ENCODE measurements around the gene CCR4. TPM values are rescaled to one million over a fixed set of nuclear protein-coding genes. Genes with fewer than 3 reads are reported as not detected.

The CCR4 gene
- total RNA-seq, 3 donors from 2014 or later (not counting 1 experiment from before 2014, with no cell fraction given), result 0.52 to 2.5 (median 1.4) TPM

- Mint-ChIP-seq H3K9me3 (no peaks in the 10 kb centered on the region), H3K4me3 (no peak overlapping the region), H3K27ac (no peak overlapping the region), H3K27me3 (ENCODE audit: low read depth in 2 of 2) (peaks cover 3 to 8% of the 10 kb centered on the region in 2 donors), H3K4me1 (no peaks in the 10 kb centered on the region), H3K36me3 (no peaks in the 10 kb centered on the region)
- DNase-seq (no peak), ATAC-seq (no peak)
- Histone ChIP-seq H3K4me1 (ENCODE audit: control insufficient read depth, insufficient read depth, low read length) (no peaks in the 10 kb centered on the region), H3K9me3 (ENCODE audit: control insufficient read depth, insufficient read depth, low read length) (no peaks in the 10 kb centered on the region), H3K4me3 (ENCODE audit: low read length) (no peak overlapping the region), H3K36me3 (ENCODE audit: control insufficient read depth, insufficient read depth, low read length) (no peaks in the 10 kb centered on the region), H3K27me3 (ENCODE audit: control insufficient read depth, insufficient read depth, low read length) (no peaks in the 10 kb centered on the region), H3K27ac (ENCODE audit: low read length) (no peak overlapping the region)
- WGBS (ENCODE audit: insufficient coverage), result 93% methylated on average over 14 of the region's 14 CpGs
- intact Hi-C loops (cut with micrococcal nuclease), result no loop called here
- TF ChIP-seq CTCF (IDR thresholded peaks at IDR 0.05), result no peak
These were observed 5.5 kb downstream of the CCR4 start for GRCh38 chr3:32956750-32957570.

GRCh38 chr3:32958509-32958908 is 7.1 kb downstream of the CCR4 start:
- Mint-ChIP-seq H3K4me3 (no peak overlapping the region), H3K27ac (no peak overlapping the region), H3K27me3 (ENCODE audit: low read depth in 2 of 2) (peaks cover 3 to 8% of the 10 kb centered on the region in 2 donors), H3K4me1 (no peaks in the 10 kb centered on the region), H3K9me3 (no peaks in the 10 kb centered on the region), H3K36me3 (no peaks in the 10 kb centered on the region)
- no peak for TF ChIP-seq CTCF (IDR thresholded peaks at IDR 0.05)
- intact Hi-C loops (cut with micrococcal nuclease), result no loop called here
- Histone ChIP-seq H3K27me3 (ENCODE audit: control insufficient read depth, insufficient read depth, low read length) (no peaks in the 10 kb centered on the region), H3K27ac (ENCODE audit: low read length) (no peak overlapping the region), H3K4me3 (ENCODE audit: low read length) (no peak overlapping the region), H3K4me1 (ENCODE audit: control insufficient read depth, insufficient read depth, low read length) (no peaks in the 10 kb centered on the region), H3K36me3 (ENCODE audit: control insufficient read depth, insufficient read depth, low read length) (no peaks in the 10 kb centered on the region), H3K9me3 (ENCODE audit: control insufficient read depth, insufficient read depth, low read length) (no peaks in the 10 kb centered on the region)
- no peak for DNase-seq
- WGBS (ENCODE audit: insufficient coverage), result 92% methylated on average over 3 of the region's 5 CpGs
- no peak for ATAC-seq

GRCh38 chr3:32959371-32959770 is 7.9 kb downstream of the CCR4 start:
- H3K4me3 Mint-ChIP-seq, result no peak overlapping the region
- 74% methylated on average over 3 of the region's 3 CpGs for WGBS (ENCODE audit: insufficient coverage)
- DNase-seq (no peak), ATAC-seq (no peak)
- Histone ChIP-seq H3K9me3 (ENCODE audit: control insufficient read depth, insufficient read depth, low read length) (no peaks in the 10 kb centered on the region), H3K4me1 (ENCODE audit: control insufficient read depth, insufficient read depth, low read length) (no peaks in the 10 kb centered on the region), H3K27me3 (ENCODE audit: control insufficient read depth, insufficient read depth, low read length) (no peaks in the 10 kb centered on the region), H3K4me3 (ENCODE audit: low read length) (no peak overlapping the region), H3K36me3 (ENCODE audit: control insufficient read depth, insufficient read depth, low read length) (no peaks in the 10 kb centered on the region), H3K27ac (ENCODE audit: low read length) (no peak overlapping the region)
- no peak for TF ChIP-seq CTCF (IDR thresholded peaks at IDR 0.05)
- no peak overlapping the region for H3K27ac Mint-ChIP-seq
- no peaks in the 10 kb centered on the region for H3K9me3 Mint-ChIP-seq
- no peaks in the 10 kb centered on the region for H3K4me1 Mint-ChIP-seq
- H3K27me3 Mint-ChIP-seq (ENCODE audit: low read depth in 2 of 2), result peaks cover 3 to 8% of the 10 kb centered on the region in 2 donors
- intact Hi-C loops (cut with micrococcal nuclease), result no loop called here
- H3K36me3 Mint-ChIP-seq, result no peaks in the 10 kb centered on the region
